Measurements from ENCODE around the gene PSMD11.

GRCh38 chr17:32464374-32464773, 20.1 kb downstream of the PSMD11 start:
- TF ChIP-seq, protein P1, sequence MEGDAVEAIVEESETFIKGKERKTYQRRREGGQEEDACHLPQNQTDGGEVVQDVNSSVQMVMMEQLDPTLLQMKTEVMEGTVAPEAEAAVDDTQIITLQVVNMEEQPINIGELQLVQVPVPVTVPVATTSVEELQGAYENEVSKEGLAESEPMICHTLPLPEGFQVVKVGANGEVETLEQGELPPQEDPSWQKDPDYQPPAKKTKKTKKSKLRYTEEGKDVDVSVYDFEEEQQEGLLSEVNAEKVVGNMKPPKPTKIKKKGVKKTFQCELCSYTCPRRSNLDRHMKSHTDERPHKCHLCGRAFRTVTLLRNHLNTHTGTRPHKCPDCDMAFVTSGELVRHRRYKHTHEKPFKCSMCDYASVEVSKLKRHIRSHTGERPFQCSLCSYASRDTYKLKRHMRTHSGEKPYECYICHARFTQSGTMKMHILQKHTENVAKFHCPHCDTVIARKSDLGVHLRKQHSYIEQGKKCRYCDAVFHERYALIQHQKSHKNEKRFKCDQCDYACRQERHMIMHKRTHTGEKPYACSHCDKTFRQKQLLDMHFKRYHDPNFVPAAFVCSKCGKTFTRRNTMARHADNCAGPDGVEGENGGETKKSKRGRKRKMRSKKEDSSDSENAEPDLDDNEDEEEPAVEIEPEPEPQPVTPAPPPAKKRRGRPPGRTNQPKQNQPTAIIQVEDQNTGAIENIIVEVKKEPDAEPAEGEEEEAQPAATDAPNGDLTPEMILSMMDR (IDR thresholded peaks at IDR 0.05), result no peak
- no peak for TF ChIP-seq POLR2AphosphoS5 (IDR thresholded peaks at IDR 0.05)
- no peak for TF ChIP-seq POLR2A (IDR thresholded peaks at IDR 0.05)
